CD14-positive monocyte (primary cell): ENCODE measurements around the gene P2RY6. TPM values are rescaled to one million over a fixed set of nuclear protein-coding genes. Genes with fewer than 3 reads are reported as not detected.
A peak's percentile ranks its signal among the peaks of the same experiment; 100 is the strongest.

Experiments used
- DNase-seq, 3 donors: peaks; one replicate each; pipeline ENCODE4 v3.0.0-alpha.2; 2011 to 2022
- H2AFZ ChIP-seq: 2 replicates; pipeline ENCODE4 v1.6.0; 2012; ENCODE audit warnings: mild to moderate bottlenecking, low read depth, low read length, inconsistent platforms; ENCODE audit not compliant: insufficient read depth, poor library complexity, severe bottlenecking
- H3K27ac ChIP-seq, 2 donors: 1 replicate in 1 of 2; 2 replicates in 1 of 2; pipeline ENCODE4 v1.5.1; 2012 to 2013; ENCODE audit warnings: low read length in 2 of 2, control low read depth in 1 of 2, inconsistent platforms in 1 of 2, low read depth in 1 of 2, mild to moderate bottlenecking in 1 of 2
- H3K27me3 ChIP-seq, 2 donors: one replicate each; pipeline versions ENCODE4 v1.6.0 to v1.6.1; 2011 to 2013; ENCODE audit warnings: low read length in 2 of 2; ENCODE audit not compliant: control insufficient read depth in 2 of 2, insufficient read depth in 2 of 2
- H3K36me3 ChIP-seq, 2 donors: replicated peaks in 1 of 2; 1 replicate in 1 of 2; 2 replicates in 1 of 2; pipeline versions ENCODE4 v1.5.1 to v1.6.1; 2012 to 2013; ENCODE audit warnings: low read length in 2 of 2, control low read depth in 1 of 2, inconsistent platforms in 1 of 2, mild to moderate bottlenecking in 1 of 2; ENCODE audit not compliant: insufficient read depth in 2 of 2, control insufficient read depth in 1 of 2
- H3K4me1 ChIP-seq, 2 donors: 1 replicate in 1 of 2; 2 replicates in 1 of 2; pipeline versions ENCODE4 v1.5.1 to v1.6.1; 2012 to 2013; ENCODE audit warnings: low read length in 2 of 2, control low read depth in 1 of 2, inconsistent platforms in 1 of 2, mild to moderate bottlenecking in 1 of 2, moderate library complexity in 1 of 2; ENCODE audit not compliant: insufficient read depth in 2 of 2, control insufficient read depth in 1 of 2
- H3K4me2 ChIP-seq: replicated peaks from 2 replicates; pipeline ENCODE3; 2012; ENCODE audit warnings: low read length, moderate library complexity, mild to moderate bottlenecking; ENCODE audit not compliant: poor library complexity, severe bottlenecking; ENCODE audit errors: extremely low read depth
- H3K4me3 ChIP-seq, 3 experiments: fragments of 200-600 bp in 1 of 3; sonication (generic) in 1 of 3; replicated peaks in 1 of 3; 1 replicate in 2 of 3; 2 replicates in 1 of 3; pipeline ENCODE4 v1.5.1; 2011 to 2013; ENCODE audit warnings: low read length in 3 of 3, mild to moderate bottlenecking in 3 of 3, control low read depth in 2 of 3, low read depth in 2 of 3, inconsistent platforms in 1 of 3, moderate library complexity in 1 of 3
- H3K79me2 ChIP-seq: 2 replicates; pipeline ENCODE4 v1.6.0; 2012; ENCODE audit warnings: mild to moderate bottlenecking, control low read depth, inconsistent platforms, low read length, moderate library complexity; ENCODE audit not compliant: insufficient read depth
- H3K9ac ChIP-seq: 2 replicates; pipeline ENCODE4 v1.6.0; 2017; ENCODE audit warnings: low read length, mild to moderate bottlenecking; ENCODE audit not compliant: insufficient read depth, poor library complexity, severe bottlenecking
- H3K9me3 ChIP-seq, 2 donors: replicated peaks in 1 of 2; 1 replicate in 1 of 2; 2 replicates in 1 of 2; pipeline versions ENCODE4 v1.5.1 to v1.6.1; 2012 to 2013; ENCODE audit warnings: low read length in 2 of 2, control low read depth in 1 of 2; ENCODE audit not compliant: control insufficient read depth in 1 of 2, insufficient read depth in 1 of 2
- H4K20me1 ChIP-seq: 2 replicates; pipeline ENCODE4 v1.6.0; 2012; ENCODE audit warnings: mild to moderate bottlenecking, low read length, control low read depth, moderate library complexity; ENCODE audit not compliant: insufficient read depth
- H3K27ac Mint-ChIP-seq, 7 donors: one replicate each; pipeline ENCODE4 v1.8.0; 2020; ENCODE audit warnings: mild to moderate bottlenecking in 7 of 7, mixed read lengths in 7 of 7, moderate library complexity in 6 of 7, inconsistent platforms in 2 of 7
- H3K27me3 Mint-ChIP-seq, 3 donors: one replicate each; pipeline ENCODE4 v1.8.0; 2021 to 2022; ENCODE audit warnings: low read depth in 3 of 3, mild to moderate bottlenecking in 3 of 3, mixed read lengths in 3 of 3, moderate library complexity in 3 of 3, inconsistent platforms in 1 of 3
- H3K36me3 Mint-ChIP-seq, 2 donors: one replicate each; pipeline ENCODE4 v1.8.0; 2020; ENCODE audit warnings: mixed read lengths in 2 of 2, inconsistent platforms in 1 of 2, mild to moderate bottlenecking in 1 of 2
- H3K4me1 Mint-ChIP-seq: one replicate; pipeline ENCODE4 v1.8.0; 2020; ENCODE audit warnings: mild to moderate bottlenecking, mixed read lengths
- H3K4me3 Mint-ChIP-seq, 2 donors: one replicate each; pipeline ENCODE4 v1.8.0; 2020; ENCODE audit warnings: mild to moderate bottlenecking in 2 of 2, mixed read lengths in 2 of 2, moderate library complexity in 1 of 2
- H3K9me3 Mint-ChIP-seq, 7 donors: one replicate each; pipeline ENCODE4 v1.8.0; 2020 to 2022; ENCODE audit warnings: mixed read lengths in 7 of 7, mild to moderate bottlenecking in 6 of 7, moderate library complexity in 6 of 7, inconsistent platforms in 2 of 7
- WGBS: methylation state at CpG from one replicate; pipeline ENCODE4 v1.1.5; 2013; ENCODE audit warnings: missing lambda C conversion rate; ENCODE audit not compliant: insufficient coverage; 5-methylcytosine and 5-hydroxymethylcytosine counted together
- intact Hi-C, 2 donors: fragments of 100-400 bp; cut with micrococcal nuclease; formaldehyde crosslinking; loops; one replicate each; pipeline versions ENCODE4 v1.15.0 to v1.15.1; 2023
- polyA plus RNA-seq, 3 donors: library from polyadenylated mRNA; depleted of rRNA in 1 of 3; unstranded in 2 of 3; stranded (reverse) in 1 of 3; fragments of 300-500 nt in 2 of 3; fragments of >200 nt in 1 of 3; fragmentation: Illumina TruSeq in 2 of 3; gene quantifications; 1 replicate in 2 of 3; 2 replicates in 1 of 3; pipeline ENCODE4 v1.2.3, GENCODE V29; 2012 to 2021
- TF ChIP-seq, protein P1 (sequence below): fragments of 200-600 bp; IDR thresholded peaks from one replicate; pipeline ENCODE4 v1.8.0; 2022; ENCODE audit warnings: antibody characterized with exemption, mild to moderate bottlenecking

The P2RY6 gene
- polyA plus RNA-seq, 3 donors = 1.7 to 5.1 (median 1.8) TPM

DNA sequence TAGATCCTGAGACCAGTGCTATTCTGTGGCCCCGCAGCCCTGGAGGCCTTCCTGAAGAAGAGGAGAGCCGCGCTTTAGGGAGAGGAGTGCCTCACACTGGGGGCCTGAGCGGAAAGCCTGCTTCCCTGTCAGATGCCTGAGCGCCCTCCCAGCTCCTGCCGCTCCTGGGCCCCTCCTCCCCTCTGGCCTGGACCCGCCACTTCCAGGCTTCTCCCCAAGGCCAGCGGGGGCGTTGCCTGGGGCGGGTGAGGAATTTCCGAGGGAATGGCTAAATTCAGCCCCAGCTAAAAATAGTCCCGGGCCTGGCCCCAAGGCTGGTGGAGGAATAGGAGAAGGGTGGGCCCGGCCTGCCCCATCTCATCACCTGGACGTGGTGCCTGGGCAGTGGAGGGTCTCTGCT, 51.3 kb downstream of the P2RY6 start:
- Mint-ChIP-seq H3K27me3 (peaks cover 4 to 9% (median 9%) of the 10 kb centered on the region in 3 donors), H3K4me1 (peaks cover 23% of the 10 kb centered on the region), H3K36me3 (peaks cover 0 to 5% of the 10 kb centered on the region in 2 donors), H3K9me3 (peaks cover 0 to 4% (median 0%) of the 10 kb centered on the region in 7 donors), H3K4me3 (no peak overlapping the region), H3K27ac (no peak overlapping the region)
- no peaks in the 10 kb centered on the region for H3K9me3 ChIP-seq
- no peaks in the 10 kb centered on the region for H4K20me1 ChIP-seq
- no peaks in the 10 kb centered on the region for H3K36me3 ChIP-seq
- H3K4me2 ChIP-seq = no peak overlapping the region
- 62% methylated on average over 9 of the region's 14 CpGs for WGBS
- peaks cover 5 to 12% of the 10 kb centered on the region in 2 donors for H3K4me1 ChIP-seq
- H2AFZ ChIP-seq = no peak overlapping the region
- H3K27ac ChIP-seq = no peak overlapping the region
- no peaks in the 10 kb centered on the region for H3K79me2 ChIP-seq
- intact Hi-C loops = no loop called here
- peaks cover 0 to 5% of the 10 kb centered on the region in 2 donors for H3K27me3 ChIP-seq
- no peak for DNase-seq
- no peak overlapping the region for H3K9ac ChIP-seq
- TF ChIP-seq, protein P1, sequence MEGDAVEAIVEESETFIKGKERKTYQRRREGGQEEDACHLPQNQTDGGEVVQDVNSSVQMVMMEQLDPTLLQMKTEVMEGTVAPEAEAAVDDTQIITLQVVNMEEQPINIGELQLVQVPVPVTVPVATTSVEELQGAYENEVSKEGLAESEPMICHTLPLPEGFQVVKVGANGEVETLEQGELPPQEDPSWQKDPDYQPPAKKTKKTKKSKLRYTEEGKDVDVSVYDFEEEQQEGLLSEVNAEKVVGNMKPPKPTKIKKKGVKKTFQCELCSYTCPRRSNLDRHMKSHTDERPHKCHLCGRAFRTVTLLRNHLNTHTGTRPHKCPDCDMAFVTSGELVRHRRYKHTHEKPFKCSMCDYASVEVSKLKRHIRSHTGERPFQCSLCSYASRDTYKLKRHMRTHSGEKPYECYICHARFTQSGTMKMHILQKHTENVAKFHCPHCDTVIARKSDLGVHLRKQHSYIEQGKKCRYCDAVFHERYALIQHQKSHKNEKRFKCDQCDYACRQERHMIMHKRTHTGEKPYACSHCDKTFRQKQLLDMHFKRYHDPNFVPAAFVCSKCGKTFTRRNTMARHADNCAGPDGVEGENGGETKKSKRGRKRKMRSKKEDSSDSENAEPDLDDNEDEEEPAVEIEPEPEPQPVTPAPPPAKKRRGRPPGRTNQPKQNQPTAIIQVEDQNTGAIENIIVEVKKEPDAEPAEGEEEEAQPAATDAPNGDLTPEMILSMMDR = no peak
- H3K4me3 ChIP-seq = no peak overlapping the region

DNA sequence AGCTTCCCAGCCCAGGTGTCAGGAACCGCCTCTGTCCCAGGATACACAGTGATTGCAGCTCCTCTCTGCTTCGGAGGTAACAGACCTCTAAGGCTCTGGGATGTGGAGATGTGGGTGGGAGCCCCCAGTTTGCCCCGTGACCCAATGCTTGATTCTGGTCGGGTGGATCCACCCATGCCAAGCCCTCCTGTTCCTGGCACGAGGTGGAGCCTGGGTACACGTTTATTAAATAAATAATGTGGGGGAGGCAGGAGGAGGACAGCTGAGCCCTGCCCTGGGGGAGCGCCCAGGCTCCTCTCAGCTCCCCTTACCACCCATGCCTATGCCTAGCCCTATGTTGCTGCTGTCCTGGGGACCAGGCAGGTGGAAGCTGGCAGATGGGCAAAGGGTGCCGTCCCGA, 52.0 kb downstream of the P2RY6 start:
- Histone ChIP-seq H3K79me2 (no peaks in the 10 kb centered on the region), H3K9me3 (no peaks in the 10 kb centered on the region), H3K27ac (no peak overlapping the region), H3K4me1 (peaks cover 5 to 12% of the 10 kb centered on the region in 2 donors), H4K20me1 (no peaks in the 10 kb centered on the region), H3K4me2 (no peak overlapping the region), H3K4me3 (no peak overlapping the region), H3K36me3 (no peaks in the 10 kb centered on the region), H3K9ac (no peak overlapping the region), H2AFZ (no peak overlapping the region), H3K27me3 (peaks cover 0 to 5% of the 10 kb centered on the region in 2 donors)
- H3K4me1 Mint-ChIP-seq = peaks cover 23% of the 10 kb centered on the region
- H3K4me3 Mint-ChIP-seq = no peak overlapping the region
- TF ChIP-seq, protein P1 = no peak
- H3K27ac Mint-ChIP-seq = peak overlapping the region in 2 of 7 donors; percentile 19 to 59
- peaks cover 0 to 5% of the 10 kb centered on the region in 2 donors for H3K36me3 Mint-ChIP-seq
- intact Hi-C loops = no loop called here
- H3K27me3 Mint-ChIP-seq = peaks cover 4 to 9% (median 6%) of the 10 kb centered on the region in 3 donors
- H3K9me3 Mint-ChIP-seq = peaks cover 0 to 3% (median 0%) of the 10 kb centered on the region in 7 donors
- 100% methylated on average over 3 of the region's 9 CpGs for WGBS
- DNase-seq = no peak
